Measurements from ENCODE around the gene RAPGEF5. TPM values are rescaled to one million over a fixed set of nuclear protein-coding genes. Genes with fewer than 3 reads are reported as not detected.

RAPGEF5 gene
- polyA plus RNA-seq, 2 donors = 6.6 to 6.7 TPM

DNA sequence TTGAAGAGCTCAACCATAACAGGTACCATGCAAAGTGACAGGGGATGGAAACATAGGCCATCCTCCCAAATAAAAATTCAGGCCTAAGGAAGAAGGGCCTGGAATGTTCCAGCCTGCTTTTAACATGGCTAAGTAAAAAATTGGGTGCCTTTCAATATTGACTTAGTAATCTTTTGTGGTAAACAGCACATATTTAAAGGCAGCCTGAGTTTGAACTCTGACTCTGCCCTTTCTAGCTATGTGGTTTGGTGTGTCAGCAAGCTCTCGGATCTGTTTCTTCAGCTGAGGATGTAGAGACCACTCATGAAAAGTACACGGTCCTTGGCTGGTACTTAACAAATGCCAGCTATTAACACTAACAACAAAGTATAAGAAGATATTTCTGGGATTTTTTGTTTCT is 219.5 kb downstream of the RAPGEF5 start:
- no peaks in the 10 kb centered on the region for H3K27me3 ChIP-seq (ENCODE audit: control insufficient read depth in 1 of 2, insufficient read depth in 2 of 2, low read length in 2 of 2)
- no peak overlapping the region for H3K4me3 ChIP-seq (ENCODE audit: low read depth in 1 of 2, low read length in 2 of 2)
- H3K27ac ChIP-seq (ENCODE audit: low read depth in 2 of 2, low read length in 1 of 2) = no peak overlapping the region
- no peaks in the 10 kb centered on the region for H3K4me1 ChIP-seq (ENCODE audit: control insufficient read depth in 2 of 2, insufficient read depth in 2 of 2, low read length in 1 of 2)
- peaks cover 4 to 15% of the 10 kb centered on the region in 2 donors for H3K36me3 ChIP-seq (ENCODE audit: control insufficient read depth in 2 of 2, insufficient read depth in 2 of 2, low read length in 1 of 2)
- WGBS, 2 donors = 66 to 75% methylated on average over 2 of the region's 2 CpGs
- H3K9me3 ChIP-seq (ENCODE audit: control insufficient read depth in 2 of 2, insufficient read depth in 1 of 2, low read depth in 1 of 2, low read length in 1 of 2) = no peaks in the 10 kb centered on the region

DNA sequence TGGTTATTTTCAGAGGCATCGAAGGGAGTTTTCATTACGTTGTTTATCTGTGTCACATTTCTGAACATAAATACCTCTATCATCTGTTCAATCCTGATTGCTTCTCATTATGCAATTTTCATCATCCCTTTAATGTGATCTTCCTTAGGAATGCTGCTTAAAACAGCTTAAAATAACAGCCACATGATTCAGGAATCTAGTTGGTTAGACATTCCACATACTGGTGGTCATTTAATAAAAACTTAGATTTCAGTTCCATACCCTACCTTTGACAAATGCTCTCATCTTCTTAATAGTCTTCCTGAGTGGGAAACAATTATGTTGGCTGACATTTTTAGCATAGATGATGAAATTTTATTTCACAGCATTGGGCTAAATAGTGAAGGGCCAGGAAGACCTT is 219.9 kb downstream of the RAPGEF5 start:
- H3K4me3 ChIP-seq (ENCODE audit: low read depth in 1 of 2, low read length in 2 of 2) = no peak overlapping the region
- no peaks in the 10 kb centered on the region for H3K9me3 ChIP-seq (ENCODE audit: control insufficient read depth in 2 of 2, insufficient read depth in 1 of 2, low read depth in 1 of 2, low read length in 1 of 2)
- no peak overlapping the region for H3K27ac ChIP-seq (ENCODE audit: low read depth in 2 of 2, low read length in 1 of 2)
- no peaks in the 10 kb centered on the region for H3K27me3 ChIP-seq (ENCODE audit: control insufficient read depth in 1 of 2, insufficient read depth in 2 of 2, low read length in 2 of 2)
- whole genome bisulfite sequencing, 2 donors = 77 to 86% methylated on average over 2 of the region's 2 CpGs
- H3K36me3 ChIP-seq (ENCODE audit: control insufficient read depth in 2 of 2, insufficient read depth in 2 of 2, low read length in 1 of 2) = peaks cover 4 to 15% of the 10 kb centered on the region in 2 donors
- H3K4me1 ChIP-seq (ENCODE audit: control insufficient read depth in 2 of 2, insufficient read depth in 2 of 2, low read length in 1 of 2) = no peaks in the 10 kb centered on the region

DNA sequence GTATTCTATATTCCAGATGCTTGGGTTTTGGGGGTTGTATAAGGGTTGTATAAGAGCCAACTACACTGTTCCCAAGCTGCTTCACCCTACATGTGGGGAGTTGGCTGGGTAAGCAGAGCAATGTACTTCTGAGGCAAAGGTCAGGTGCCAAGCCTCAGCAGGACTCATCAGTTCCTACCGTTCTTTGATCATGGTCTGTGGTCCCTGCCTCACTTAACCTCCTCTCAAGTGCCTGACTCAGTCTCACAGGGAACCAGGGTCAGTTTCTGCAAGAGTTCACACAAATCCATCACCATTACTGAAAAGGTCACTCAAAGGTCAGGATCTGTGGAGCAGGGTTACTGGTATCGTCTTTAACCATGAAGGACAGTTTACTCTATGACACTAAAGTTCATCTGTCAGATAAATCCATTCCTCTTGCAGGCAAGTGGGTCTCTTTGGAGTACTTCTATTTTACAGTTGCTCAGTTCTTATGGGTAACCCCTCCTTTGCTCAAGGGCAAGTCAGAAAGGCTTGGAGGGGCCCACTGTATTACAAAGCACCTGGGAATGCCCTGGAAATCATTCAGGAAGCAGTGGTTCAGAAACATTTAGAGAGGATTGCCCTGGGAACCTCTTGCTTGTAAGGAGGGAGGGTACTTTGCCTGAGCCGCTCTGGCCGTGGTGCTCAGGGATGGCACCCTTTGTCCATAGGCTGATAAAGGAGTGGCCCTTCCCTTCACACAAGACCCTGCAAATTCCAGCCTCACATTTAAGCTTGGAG is 227.0 kb downstream of the RAPGEF5 start:
- H3K9me3 ChIP-seq (ENCODE audit: control insufficient read depth in 2 of 2, insufficient read depth in 1 of 2, low read depth in 1 of 2, low read length in 1 of 2) = no peaks in the 10 kb centered on the region
- H3K27ac ChIP-seq (ENCODE audit: low read depth in 2 of 2, low read length in 1 of 2) = no peak overlapping the region
- H3K27me3 ChIP-seq (ENCODE audit: control insufficient read depth in 1 of 2, insufficient read depth in 2 of 2, low read length in 2 of 2) = no peaks in the 10 kb centered on the region
- H3K4me1 ChIP-seq (ENCODE audit: control insufficient read depth in 2 of 2, insufficient read depth in 2 of 2, low read length in 1 of 2) = no peaks in the 10 kb centered on the region
- WGBS, 2 donors = 82 to 87% methylated on average over 4 of the region's 4 CpGs
- peaks cover 8 to 16% of the 10 kb centered on the region in 2 donors for H3K36me3 ChIP-seq (ENCODE audit: control insufficient read depth in 2 of 2, insufficient read depth in 2 of 2, low read length in 1 of 2)
- H3K4me3 ChIP-seq (ENCODE audit: low read depth in 1 of 2, low read length in 2 of 2) = no peak overlapping the region

DNA sequence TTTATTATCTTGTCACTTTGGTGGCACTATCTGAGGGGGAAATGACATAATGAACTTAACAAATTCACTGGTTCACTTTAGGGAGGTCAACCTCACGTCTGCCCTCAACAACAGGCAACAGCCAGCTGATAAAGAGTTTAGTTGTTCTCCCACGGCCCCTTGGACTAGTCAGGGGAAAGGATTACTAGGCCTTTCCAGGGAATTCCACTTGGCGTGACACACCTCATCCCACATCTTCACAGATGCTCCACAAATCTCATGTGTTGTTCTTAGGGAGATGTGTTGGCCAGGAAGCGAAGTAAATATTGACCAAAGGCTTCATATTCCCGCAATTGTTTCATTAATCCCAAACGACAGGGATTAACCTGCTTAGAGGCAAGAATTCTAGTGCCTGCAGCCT is 227.8 kb downstream of the RAPGEF5 start:
- WGBS, 2 donors = 48 to 52% methylated on average over 6 of the region's 6 CpGs
- peaks cover 8 to 13% of the 10 kb centered on the region in 2 donors for H3K36me3 ChIP-seq (ENCODE audit: control insufficient read depth in 2 of 2, insufficient read depth in 2 of 2, low read length in 1 of 2)
- no peak overlapping the region for H3K4me3 ChIP-seq (ENCODE audit: low read depth in 1 of 2, low read length in 2 of 2)
- no peak overlapping the region for H3K27ac ChIP-seq (ENCODE audit: low read depth in 2 of 2, low read length in 1 of 2)
- no peaks in the 10 kb centered on the region for H3K9me3 ChIP-seq (ENCODE audit: control insufficient read depth in 2 of 2, insufficient read depth in 1 of 2, low read depth in 1 of 2, low read length in 1 of 2)
- no peaks in the 10 kb centered on the region for H3K27me3 ChIP-seq (ENCODE audit: control insufficient read depth in 1 of 2, insufficient read depth in 2 of 2, low read length in 2 of 2)
- no peaks in the 10 kb centered on the region for H3K4me1 ChIP-seq (ENCODE audit: control insufficient read depth in 2 of 2, insufficient read depth in 2 of 2, low read length in 1 of 2)

DNA sequence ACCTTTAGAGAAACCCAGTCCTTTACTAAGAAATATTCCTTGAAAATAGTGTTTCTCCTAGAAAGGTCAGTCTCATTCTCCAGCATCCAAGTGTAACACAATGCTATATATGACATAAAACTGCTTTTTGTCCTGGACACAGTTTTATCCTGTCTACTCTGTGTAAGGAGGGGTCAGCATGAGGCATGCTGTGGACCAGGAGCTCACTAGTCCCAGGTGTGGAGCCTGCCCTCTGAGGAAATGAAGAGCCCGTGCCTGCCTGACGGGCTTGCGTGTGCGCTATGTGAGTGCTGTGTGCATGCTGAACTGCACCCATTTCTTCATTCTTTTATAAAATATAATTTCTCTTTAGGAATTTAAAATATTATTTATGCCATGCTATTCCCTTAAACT is 228.4 kb downstream of the RAPGEF5 start:
- Histone ChIP-seq H3K4me3 (ENCODE audit: low read depth in 1 of 2, low read length in 2 of 2) (no peak overlapping the region), H3K27me3 (ENCODE audit: control insufficient read depth in 1 of 2, insufficient read depth in 2 of 2, low read length in 2 of 2) (no peaks in the 10 kb centered on the region), H3K36me3 (ENCODE audit: control insufficient read depth in 2 of 2, insufficient read depth in 2 of 2, low read length in 1 of 2) (peaks cover 8 to 13% of the 10 kb centered on the region in 2 donors), H3K9me3 (ENCODE audit: control insufficient read depth in 2 of 2, insufficient read depth in 1 of 2, low read depth in 1 of 2, low read length in 1 of 2) (no peaks in the 10 kb centered on the region), H3K4me1 (ENCODE audit: control insufficient read depth in 2 of 2, insufficient read depth in 2 of 2, low read length in 1 of 2) (no peaks in the 10 kb centered on the region), H3K27ac (ENCODE audit: low read depth in 2 of 2, low read length in 1 of 2) (no peak overlapping the region)
- 96 to 97% methylated on average over 4 of the region's 4 CpGs for WGBS, 2 donors

DNA sequence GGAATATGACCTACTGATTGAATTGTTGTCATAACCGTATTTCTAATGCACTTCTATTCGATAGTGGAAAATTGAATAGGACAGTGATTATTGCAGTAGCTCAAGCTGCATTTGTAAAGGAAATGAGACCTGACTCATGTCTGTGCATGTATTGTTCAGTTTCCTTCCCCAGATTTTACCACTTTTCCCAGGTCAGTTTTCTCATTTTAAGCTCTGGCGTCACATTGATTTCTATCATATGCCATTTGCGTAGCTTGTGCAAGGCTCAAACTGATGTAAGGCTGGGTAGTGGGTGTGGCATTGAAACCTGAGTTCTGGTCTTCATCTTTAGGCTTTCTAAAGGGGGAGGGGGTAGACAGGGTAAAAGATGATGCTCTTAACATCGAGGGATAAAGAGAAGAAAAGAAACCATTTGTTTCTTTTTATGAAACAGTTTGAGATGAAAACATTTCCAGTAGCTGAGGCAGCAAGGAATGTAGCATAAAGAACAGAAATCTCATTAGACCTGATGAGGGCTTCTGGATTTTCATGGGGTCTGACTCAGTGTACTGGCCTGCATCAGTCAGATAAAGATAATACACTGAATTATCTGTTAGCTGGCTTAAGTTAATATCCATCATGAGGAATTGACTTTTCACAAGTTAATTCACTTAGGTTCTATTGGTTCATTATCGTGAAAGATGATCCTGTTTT is 229.0 kb downstream of the RAPGEF5 start:
- no peaks in the 10 kb centered on the region for H3K4me1 ChIP-seq (ENCODE audit: control insufficient read depth in 2 of 2, insufficient read depth in 2 of 2, low read length in 1 of 2)
- no peaks in the 10 kb centered on the region for H3K27me3 ChIP-seq (ENCODE audit: control insufficient read depth in 1 of 2, insufficient read depth in 2 of 2, low read length in 2 of 2)
- no peak overlapping the region for H3K27ac ChIP-seq (ENCODE audit: low read depth in 2 of 2, low read length in 1 of 2)
- no peak overlapping the region for H3K4me3 ChIP-seq (ENCODE audit: low read depth in 1 of 2, low read length in 2 of 2)
- H3K9me3 ChIP-seq (ENCODE audit: control insufficient read depth in 2 of 2, insufficient read depth in 1 of 2, low read depth in 1 of 2, low read length in 1 of 2) = no peaks in the 10 kb centered on the region
- WGBS, 2 donors = 73 to 77% methylated on average over 6 of the region's 6 CpGs
- H3K36me3 ChIP-seq (ENCODE audit: control insufficient read depth in 2 of 2, insufficient read depth in 2 of 2, low read length in 1 of 2) = peaks cover 8 to 10% of the 10 kb centered on the region in 2 donors

DNA sequence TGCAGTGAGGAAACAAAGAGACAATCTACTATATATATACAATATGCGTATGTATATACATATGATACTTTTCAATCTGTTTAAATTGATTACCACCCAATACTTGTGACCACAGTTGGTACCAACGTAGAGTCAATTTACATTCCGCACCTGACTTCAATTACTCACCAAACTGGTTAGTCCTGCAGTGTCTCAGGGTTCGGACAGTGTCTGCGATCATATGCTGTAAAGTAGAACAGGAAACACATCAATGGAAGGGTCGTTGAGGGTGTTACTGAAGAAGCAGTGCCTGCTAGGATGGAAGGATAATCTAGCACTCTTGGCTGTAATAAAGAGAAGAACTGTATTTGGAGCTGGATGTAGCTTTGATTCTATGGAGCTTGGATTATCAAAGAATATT is 231.5 kb downstream of the RAPGEF5 start:
- Histone ChIP-seq H3K4me1 (ENCODE audit: control insufficient read depth in 2 of 2, insufficient read depth in 2 of 2, low read length in 1 of 2) (no peaks in the 10 kb centered on the region), H3K27me3 (ENCODE audit: control insufficient read depth in 1 of 2, insufficient read depth in 2 of 2, low read length in 2 of 2) (no peaks in the 10 kb centered on the region), H3K9me3 (ENCODE audit: control insufficient read depth in 2 of 2, insufficient read depth in 1 of 2, low read depth in 1 of 2, low read length in 1 of 2) (no peaks in the 10 kb centered on the region), H3K36me3 (ENCODE audit: control insufficient read depth in 2 of 2, insufficient read depth in 2 of 2, low read length in 1 of 2) (peaks cover 4 to 7% of the 10 kb centered on the region in 2 donors), H3K27ac (ENCODE audit: low read depth in 2 of 2, low read length in 1 of 2) (no peak overlapping the region), H3K4me3 (ENCODE audit: low read depth in 1 of 2, low read length in 2 of 2) (no peak overlapping the region)
- 69 to 73% methylated on average over 6 of the region's 6 CpGs for WGBS, 2 donors

DNA sequence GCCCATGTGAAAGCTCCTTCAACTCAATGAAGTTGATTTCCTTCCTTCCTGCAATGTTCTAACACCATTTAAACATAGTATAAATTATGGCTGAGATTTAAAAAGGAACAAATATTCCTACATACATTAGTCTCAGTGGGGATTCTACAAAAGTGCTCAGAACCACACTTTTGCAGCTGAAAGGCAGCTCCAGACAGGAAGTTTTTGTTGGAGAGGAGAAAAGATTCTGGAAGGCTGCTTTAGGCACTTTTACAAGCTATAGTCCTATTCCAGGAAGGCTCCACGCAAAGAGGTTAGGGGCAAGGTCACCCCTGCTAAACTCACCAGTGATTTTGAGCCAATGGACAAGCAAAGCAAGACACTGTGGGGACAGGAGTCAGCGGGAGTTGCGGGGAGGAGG is 232.0 kb downstream of the RAPGEF5 start:
- H3K27me3 ChIP-seq (ENCODE audit: control insufficient read depth in 1 of 2, insufficient read depth in 2 of 2, low read length in 2 of 2) = no peaks in the 10 kb centered on the region
- 71 to 85% methylated on average over 3 of the region's 3 CpGs for WGBS, 2 donors
- no peaks in the 10 kb centered on the region for H3K9me3 ChIP-seq (ENCODE audit: control insufficient read depth in 2 of 2, insufficient read depth in 1 of 2, low read depth in 1 of 2, low read length in 1 of 2)
- H3K4me3 ChIP-seq (ENCODE audit: low read depth in 1 of 2, low read length in 2 of 2) = no peak overlapping the region
- peaks cover 4 to 7% of the 10 kb centered on the region in 2 donors for H3K36me3 ChIP-seq (ENCODE audit: control insufficient read depth in 2 of 2, insufficient read depth in 2 of 2, low read length in 1 of 2)
- H3K4me1 ChIP-seq (ENCODE audit: control insufficient read depth in 2 of 2, insufficient read depth in 2 of 2, low read length in 1 of 2) = no peaks in the 10 kb centered on the region
- H3K27ac ChIP-seq (ENCODE audit: low read depth in 2 of 2, low read length in 1 of 2) = no peak overlapping the region

DNA sequence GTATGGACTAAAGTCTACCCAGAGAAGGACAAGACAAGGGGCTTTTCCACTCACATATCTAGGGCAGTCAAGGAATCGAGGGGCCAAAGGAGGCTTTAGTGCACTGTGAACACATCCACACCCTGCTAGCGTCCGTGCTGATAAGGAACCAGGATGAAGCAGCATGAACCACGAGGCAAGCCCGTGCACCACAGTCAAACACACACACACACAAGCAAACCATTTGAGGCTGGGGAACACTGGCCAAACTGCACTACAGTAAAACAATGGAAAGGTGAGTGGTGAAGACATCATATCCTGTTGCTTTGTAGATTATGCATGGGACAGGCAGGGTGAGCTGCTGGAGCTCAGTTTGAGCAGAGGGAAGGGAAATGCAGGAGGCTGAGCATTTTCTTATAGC is 233.8 kb downstream of the RAPGEF5 start:
- Histone ChIP-seq H3K9me3 (ENCODE audit: control insufficient read depth in 2 of 2, insufficient read depth in 1 of 2, low read depth in 1 of 2, low read length in 1 of 2) (no peaks in the 10 kb centered on the region), H3K4me3 (ENCODE audit: low read depth in 1 of 2, low read length in 2 of 2) (no peak overlapping the region), H3K27me3 (ENCODE audit: control insufficient read depth in 1 of 2, insufficient read depth in 2 of 2, low read length in 2 of 2) (no peaks in the 10 kb centered on the region), H3K36me3 (ENCODE audit: control insufficient read depth in 2 of 2, insufficient read depth in 2 of 2, low read length in 1 of 2) (peaks cover 0 to 4% of the 10 kb centered on the region in 2 donors), H3K27ac (ENCODE audit: low read depth in 2 of 2, low read length in 1 of 2) (no peak overlapping the region), H3K4me1 (ENCODE audit: control insufficient read depth in 2 of 2, insufficient read depth in 2 of 2, low read length in 1 of 2) (no peaks in the 10 kb centered on the region)
- 50 to 55% methylated on average over 5 of the region's 5 CpGs for WGBS, 2 donors
